ENCODE results near the gene STAC3.

Gene STAC3

DNA sequence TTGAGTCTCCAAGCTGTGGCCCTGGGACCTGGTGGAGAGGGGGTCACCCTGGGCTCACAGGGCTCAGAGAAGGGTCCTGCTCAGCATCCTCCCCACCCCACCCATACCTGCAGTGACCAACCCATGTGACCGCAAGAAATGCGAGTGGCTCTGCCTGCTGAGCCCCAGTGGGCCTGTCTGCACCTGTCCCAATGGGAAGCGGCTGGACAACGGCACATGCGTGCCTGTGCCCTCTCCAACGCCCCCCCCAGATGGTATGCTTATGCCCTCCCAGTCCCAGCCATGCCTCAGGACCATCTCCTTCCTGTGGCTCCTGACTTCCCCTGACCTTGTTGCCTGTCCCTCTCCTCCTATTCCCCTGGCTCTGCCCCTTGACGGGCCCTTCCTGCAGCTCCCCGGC lies 41.1 kb downstream of the STAC3 start:
- no peak for DNase-seq

DNA sequence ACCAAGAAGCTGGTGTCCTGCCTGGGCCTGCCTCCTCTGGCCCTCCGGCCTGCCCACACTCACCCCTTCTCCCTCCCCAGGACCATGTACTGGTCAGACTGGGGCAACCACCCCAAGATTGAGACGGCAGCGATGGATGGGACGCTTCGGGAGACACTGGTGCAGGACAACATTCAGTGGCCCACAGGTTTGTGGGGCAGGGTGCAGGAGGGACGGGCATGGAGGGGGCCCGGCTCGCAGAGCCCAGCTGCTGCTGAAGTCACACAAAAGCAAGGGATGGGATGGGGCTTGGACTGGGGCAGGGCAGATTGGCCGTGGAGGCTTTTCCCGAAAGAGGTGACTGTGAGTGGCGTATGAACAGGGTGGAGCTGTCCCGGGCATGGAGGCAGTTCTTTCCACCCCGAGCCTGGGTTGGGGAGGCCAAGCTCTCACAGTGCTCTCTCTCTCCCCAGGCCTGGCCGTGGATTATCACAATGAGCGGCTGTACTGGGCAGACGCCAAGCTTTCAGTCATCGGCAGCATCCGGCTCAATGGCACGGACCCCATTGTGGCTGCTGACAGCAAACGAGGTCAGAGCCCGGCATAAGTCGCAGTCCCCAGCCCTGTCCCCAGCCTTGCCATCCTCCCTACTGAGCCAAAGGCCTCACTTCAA lies 42.2 kb downstream of the STAC3 start:
- no peak for DNase-seq

DNA sequence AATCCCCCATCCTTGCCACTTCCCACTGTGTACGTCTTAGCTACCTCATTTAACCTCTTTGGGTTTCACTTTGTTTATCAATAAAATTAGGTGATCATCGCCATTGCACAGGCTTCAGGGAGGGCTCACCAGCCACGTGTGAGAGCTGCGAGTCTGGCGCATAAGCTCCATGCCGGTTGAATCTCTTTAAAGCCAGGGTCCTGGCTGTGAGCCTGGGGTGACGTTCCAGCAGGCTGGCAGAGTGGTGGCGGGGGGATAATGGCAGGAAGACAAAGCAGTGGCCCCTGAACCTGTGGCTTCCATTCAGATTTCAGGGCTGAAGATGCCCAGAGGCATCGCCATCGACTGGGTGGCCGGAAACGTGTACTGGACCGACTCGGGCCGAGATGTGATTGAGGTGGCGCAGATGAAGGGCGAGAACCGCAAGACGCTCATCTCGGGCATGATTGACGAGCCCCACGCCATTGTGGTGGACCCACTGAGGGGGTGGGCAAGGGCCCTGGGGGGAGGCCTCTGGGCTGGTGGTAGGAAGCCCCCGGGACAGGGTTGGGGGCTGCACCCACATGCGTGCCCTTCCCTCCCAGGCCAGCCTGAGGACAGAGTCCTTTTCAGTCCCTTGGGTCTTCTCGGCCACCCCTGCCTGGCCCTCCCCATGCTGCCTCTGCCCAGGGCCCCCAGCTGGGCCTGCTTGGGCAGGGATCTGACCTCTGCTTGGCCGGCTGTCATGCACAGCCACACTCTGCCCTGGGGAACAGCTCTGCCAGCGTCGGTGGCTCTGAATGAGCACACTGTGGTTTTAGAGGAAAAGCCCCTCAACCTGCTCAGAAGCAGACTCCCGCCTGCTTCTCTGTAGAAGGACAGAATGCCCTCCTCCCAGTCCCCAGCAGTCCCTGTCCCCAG lies 43.0 kb downstream of the STAC3 start:
- no peak for DNase-seq

DNA sequence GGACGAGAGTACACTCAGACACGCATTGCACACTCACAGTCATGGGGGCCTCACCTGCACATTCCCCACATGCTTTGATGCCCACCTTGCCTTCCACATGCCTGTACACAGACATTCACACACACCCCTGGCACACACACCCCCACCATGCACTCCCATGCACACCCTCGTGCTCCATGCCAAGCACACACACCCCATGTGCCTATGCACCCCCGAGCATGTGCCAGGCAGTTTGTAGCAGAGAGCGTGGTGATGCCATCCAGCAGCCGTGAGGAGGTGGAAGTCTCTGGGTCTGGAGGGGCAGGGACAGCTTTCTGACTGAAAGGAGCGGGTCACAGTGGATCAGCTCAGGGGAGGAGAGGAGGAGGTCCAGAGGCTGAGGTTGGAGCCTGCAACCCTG lies 45.1 kb downstream of the STAC3 start:
- no peak for DNase-seq

DNA sequence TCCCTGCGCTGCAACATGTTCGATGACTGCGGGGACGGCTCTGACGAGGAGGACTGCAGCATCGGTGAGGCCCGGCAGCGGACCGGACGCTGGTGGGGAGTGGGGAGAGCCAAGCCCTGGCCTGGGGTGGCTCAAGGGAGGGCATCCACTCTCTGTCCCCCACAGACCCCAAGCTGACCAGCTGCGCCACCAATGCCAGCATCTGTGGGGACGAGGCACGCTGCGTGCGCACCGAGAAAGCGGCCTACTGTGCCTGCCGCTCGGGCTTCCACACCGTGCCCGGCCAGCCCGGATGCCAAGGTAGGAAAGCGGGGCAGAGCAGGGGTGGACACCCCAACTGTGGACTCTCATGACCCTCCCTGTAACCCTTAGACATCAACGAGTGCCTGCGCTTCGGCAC lies 45.8 kb downstream of the STAC3 start:
- DNase-seq, result no peak

DNA sequence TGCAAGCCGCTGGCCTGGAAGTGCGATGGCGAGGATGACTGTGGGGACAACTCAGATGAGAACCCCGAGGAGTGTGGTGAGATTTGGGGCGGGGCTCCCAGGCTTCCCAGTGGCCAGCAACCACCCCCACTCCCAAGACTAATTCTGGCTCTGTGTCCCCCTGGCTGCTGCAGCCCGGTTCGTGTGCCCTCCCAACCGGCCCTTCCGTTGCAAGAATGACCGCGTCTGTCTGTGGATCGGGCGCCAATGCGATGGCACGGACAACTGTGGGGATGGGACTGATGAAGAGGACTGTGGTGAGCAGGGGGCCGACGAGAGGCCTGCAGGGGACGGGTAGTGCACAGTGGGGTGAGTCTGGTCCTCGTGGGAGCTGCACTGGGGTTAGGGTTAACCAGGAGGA lies 46.5 kb downstream of the STAC3 start:
- no peak for DNase-seq

DNA sequence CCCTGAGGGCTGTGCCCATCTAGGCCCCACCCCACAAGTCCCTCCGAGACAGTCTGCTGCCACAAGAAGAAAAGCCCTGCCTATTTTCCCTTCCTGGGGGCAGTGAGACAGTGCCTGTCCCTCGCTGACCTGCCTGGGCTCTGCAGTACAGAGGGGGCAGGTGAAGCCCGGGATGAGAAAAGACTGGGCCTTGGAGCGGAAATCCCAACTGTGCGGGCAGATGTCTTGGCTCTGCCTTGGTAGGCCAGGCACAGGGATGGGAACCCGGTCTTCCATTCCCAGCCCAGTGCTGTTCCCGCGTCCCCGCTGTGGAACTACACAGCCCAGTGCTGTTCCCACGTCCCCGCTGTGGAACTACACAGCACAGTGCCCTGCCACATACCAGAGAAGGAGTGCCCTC lies 47.2 kb downstream of the STAC3 start:
- no peak for DNase-seq

DNA sequence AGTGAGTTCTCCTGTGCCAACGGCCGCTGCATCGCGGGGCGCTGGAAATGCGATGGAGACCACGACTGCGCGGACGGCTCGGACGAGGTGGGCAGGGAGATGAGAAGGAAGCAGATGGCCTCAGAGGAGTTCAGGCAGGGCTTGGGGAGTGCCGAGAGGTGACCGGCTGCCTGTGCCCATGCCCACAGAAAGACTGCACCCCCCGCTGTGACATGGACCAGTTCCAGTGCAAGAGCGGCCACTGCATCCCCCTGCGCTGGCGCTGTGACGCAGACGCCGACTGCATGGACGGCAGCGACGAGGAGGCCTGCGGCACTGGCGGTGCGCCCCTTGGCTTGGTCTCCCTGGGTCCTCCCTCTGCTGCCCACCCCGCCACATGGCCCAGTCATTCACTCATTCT lies 47.8 kb downstream of the STAC3 start:
- DNase-seq, result no peak

DNA sequence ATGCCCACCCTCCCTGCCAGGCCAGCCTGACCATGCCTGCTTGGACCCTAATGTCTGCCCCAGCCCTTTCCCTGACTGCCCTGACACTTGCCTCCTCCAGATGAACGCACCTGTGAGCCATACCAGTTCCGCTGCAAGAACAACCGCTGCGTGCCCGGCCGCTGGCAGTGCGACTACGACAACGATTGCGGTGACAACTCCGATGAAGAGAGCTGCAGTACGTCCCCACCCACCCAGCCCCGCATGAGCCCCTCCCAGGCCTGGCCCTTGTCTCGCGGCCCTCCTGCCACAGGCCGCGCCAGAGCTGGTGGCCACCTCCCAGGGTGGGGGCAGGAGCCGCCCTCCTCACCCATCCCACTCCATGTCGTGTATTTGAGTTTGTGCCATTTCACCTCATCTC lies 48.7 kb downstream of the STAC3 start:
- no peak for DNase-seq

DNA sequence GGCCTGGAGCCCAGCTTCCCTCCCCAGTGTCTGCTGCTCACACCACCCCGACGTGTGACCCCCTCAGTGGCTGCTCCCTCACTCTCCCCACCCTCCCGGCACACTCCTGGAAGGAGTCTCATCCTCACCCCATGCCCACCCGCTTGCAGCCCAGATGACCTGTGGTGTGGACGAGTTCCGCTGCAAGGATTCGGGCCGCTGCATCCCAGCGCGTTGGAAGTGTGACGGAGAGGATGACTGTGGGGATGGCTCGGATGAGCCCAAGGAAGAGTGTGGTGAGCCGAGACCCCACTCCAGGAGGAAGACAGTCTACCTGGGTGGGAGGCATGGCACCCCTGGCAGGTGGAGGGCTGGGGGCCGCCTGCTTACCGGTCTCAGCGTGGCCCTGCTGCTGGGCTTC lies 49.4 kb downstream of the STAC3 start:
- no peak for DNase-seq

DNA sequence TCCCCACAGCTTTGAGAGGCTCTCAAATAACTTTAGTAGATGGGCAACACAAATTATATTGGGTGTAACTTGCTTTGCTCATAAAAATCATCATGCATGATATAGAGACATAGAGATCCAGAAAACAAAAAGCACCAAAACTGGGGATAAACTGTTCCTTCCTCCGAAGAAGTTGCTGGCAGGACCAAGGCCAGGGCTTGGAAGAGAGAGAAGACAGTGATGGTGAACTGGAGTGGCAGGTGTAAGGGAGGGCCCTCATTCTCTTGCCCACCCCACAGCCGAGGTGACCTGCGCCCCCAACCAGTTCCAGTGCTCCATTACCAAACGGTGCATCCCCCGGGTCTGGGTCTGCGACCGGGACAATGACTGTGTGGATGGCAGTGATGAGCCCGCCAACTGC lies 49.8 kb downstream of the STAC3 start:
- DNase-seq, result no peak

DNA sequence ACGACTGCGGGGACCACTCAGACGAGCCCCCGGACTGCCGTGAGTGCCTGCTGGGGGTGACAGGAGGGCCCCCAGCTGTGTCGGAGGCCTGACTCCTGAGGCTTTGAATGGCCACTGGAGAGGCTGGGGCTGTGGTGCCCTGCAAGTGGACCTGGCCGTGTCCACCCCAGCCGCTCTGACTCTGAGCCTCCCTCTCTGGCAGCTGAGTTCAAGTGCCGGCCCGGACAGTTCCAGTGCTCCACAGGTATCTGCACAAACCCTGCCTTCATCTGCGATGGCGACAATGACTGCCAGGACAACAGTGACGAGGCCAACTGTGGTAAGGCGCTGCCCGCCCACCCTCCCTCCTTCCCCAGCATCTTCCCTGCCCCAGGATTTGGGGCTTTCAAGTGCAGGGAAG lies 50.5 kb downstream of the STAC3 start:
- no peak for DNase-seq

DNA sequence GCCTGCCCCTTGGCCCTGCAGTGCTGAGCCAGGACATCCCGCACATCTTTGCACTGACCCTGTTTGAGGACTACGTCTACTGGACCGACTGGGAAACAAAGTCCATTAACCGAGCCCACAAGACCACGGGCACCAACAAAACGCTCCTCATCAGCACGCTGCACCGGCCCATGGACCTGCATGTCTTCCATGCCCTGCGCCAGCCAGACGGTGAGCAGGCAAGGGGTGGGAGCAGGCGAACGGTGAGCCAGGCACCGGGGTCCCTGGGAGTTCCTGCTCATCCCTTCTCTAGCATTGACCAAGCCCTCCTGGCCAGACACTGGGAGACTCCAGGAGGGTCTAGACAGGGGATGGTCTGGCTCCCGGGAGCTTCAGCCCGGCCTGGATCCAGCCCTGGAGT lies 51.8 kb downstream of the STAC3 start:
- no peak for DNase-seq

DNA sequence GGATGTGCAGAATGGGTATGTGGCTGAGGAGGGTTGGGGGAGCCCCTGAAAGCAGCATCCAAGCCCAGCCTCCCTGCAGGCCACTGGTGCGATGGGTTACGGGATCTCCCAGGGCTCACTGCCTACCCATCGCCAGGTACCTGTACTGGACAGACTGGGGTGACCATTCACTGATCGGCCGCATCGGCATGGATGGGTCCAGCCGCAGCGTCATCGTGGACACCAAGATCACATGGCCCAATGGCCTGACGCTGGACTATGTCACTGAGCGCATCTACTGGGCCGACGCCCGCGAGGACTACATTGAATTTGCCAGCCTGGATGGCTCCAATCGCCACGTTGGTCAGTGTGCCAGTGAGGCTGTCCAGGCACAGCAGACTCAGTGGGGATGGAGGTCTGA lies 52.7 kb downstream of the STAC3 start:
- DNase-seq, result no peak

DNA sequence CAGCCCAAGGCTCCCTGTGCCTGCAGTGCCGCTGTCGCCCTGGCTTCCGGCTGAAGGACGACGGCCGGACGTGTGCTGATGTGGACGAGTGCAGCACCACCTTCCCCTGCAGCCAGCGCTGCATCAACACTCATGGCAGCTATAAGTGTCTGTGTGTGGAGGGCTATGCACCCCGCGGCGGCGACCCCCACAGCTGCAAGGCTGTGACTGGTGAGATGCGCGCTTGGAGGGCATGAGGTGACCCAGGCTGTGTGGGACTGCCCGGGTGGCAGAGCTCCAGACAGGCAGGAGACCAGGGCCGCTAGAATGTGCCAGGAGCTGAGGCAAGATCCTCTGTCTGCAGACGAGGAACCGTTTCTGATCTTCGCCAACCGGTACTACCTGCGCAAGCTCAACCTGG lies 54.0 kb downstream of the STAC3 start:
- DNase-seq, result no peak

DNA sequence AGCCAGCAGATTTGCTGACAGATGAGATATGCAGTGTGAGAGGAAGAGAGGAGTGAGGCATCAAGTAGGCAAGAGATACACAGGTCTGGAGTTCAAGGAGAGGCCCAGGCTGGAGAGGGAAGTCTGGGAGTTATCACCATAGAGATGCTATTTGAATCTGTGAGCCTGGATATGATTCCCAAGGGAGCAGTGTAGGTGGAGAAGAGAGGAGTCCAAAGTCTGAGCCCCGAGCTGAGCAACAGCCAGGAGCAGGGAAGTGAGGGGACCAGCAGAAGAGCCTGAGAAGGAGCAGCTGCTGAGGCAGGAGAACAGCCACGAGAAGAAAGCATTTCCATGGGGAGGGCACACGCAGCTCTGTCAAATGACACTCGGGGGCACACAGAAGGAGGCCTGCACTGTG lies 54.5 kb downstream of the STAC3 start:
- no peak for DNase-seq

DNA sequence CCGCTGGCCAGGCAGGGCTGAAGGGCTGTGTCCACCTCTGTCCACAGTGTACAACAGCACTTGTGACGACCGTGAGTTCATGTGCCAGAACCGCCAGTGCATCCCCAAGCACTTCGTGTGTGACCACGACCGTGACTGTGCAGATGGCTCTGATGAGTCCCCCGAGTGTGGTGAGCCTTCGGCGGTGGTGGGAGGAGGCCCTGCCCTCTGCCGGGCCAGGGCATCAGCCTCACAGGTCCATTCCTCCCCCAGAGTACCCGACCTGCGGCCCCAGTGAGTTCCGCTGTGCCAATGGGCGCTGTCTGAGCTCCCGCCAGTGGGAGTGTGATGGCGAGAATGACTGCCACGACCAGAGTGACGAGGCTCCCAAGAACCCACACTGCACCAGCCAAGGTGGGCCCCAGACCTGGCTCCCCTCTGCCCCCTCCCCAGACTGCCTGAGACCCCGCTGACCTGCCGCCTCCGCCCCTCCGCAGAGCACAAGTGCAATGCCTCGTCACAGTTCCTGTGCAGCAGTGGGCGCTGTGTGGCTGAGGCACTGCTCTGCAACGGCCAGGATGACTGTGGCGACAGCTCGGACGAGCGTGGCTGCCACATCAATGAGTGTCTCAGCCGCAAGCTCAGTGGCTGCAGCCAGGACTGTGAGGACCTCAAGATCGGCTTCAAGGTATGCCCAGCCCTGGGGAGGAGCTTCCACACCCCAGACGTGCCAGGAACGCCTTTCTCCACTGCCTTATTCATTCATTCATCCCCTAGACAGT lies 55.2 kb downstream of the STAC3 start:
- DNase-seq, result no peak

DNA sequence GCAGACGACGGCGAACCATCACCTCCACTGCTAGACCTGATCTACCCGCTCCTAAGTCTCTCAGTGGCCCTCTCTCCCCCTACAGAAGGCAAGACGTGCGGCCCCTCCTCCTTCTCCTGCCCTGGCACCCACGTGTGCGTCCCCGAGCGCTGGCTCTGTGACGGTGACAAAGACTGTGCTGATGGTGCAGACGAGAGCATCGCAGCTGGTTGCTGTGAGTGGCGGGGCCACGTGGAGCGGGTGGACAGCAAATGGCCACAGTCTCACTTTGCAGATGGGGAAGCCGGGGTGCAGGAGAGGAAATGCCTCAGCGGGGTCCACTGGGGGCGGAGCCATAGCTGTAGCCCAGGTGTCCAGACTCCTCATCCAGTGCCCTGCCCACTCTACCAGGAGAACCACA lies 55.8 kb downstream of the STAC3 start:
- no peak for DNase-seq

DNA sequence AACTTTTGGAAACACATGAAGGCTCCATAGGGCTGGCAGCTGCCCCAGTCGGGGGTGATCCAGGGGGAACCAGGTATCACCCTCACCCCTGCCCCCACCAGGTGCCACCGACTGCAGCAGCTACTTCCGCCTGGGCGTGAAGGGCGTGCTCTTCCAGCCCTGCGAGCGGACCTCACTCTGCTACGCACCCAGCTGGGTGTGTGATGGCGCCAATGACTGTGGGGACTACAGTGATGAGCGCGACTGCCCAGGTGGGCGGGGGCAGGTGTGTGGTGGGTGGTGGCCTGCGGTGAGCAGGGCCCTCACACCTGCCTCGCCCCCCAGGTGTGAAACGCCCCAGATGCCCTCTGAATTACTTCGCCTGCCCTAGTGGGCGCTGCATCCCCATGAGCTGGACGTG lies 56.7 kb downstream of the STAC3 start:
- DNase-seq, result no peak

DNA sequence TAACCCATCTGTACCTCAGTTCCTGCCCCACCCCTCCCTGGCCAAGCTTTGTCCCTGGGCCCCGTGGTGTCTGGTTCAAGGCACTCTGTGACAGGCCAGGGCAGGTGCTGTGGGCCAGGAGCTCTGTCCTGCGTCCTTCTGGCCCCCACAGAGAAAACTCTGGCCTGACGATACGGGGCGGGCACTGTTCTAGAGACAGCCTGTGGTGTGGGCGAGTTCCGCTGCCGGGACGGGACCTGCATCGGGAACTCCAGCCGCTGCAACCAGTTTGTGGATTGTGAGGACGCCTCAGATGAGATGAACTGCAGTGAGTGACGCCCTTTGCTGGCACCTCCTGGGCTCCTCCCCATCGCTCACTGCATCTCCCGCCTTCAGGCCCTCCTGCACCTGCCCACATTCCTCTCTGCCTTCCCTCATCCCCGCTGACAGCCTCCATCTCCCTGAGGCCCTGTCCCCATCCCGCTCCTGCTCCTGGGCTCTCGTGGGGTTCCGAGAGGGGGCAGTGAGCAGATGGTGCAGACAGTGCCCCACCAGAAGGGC lies 57.2 kb downstream of the STAC3 start:
- no peak for DNase-seq

All from DMS79 (cell line).